Small intestine (tissue), 7 donors: ENCODE results near the gene APOOL. TPM values are rescaled to one million over a fixed set of nuclear protein-coding genes. Genes with fewer than 3 reads are reported as not detected.
"Not testable (repeated sequence)": the region's sequence is repeated elsewhere in the genome, so short reads cannot be mapped to it uniquely, and the experiment has no call there.

Source experiments
- DNase-seq, 2 donors: peaks; one replicate each; pipeline versions ENCODE4 v3.0.0 to v3.0.0-alpha.2; 2013
- FAIRE-seq: peaks from 2 replicates; lab custom pipeline; 2012; peaks lifted over from hg19 to GRCh38; lab: Jason Lieb, UNC
- H3K27ac ChIP-seq, 3 donors: one replicate each; pipeline ENCODE4 v1.5.1; 2013; ENCODE audit warnings: low read length in 2 of 3, mild to moderate bottlenecking in 2 of 3, control low read depth in 1 of 3, inconsistent platforms in 1 of 3, low read depth in 1 of 3, moderate library complexity in 1 of 3
- H3K27me3 ChIP-seq, 3 donors: one replicate each; pipeline ENCODE4 v1.6.1; 2013; ENCODE audit warnings: low read length in 3 of 3, inconsistent platforms in 1 of 3; ENCODE audit not compliant: control insufficient read depth in 3 of 3, insufficient read depth in 3 of 3
- H3K36me3 ChIP-seq, 3 donors: one replicate each; pipeline ENCODE4 v1.6.1; 2013; ENCODE audit warnings: low read length in 3 of 3, inconsistent platforms in 1 of 3, low read depth in 1 of 3, mild to moderate bottlenecking in 1 of 3, moderate library complexity in 1 of 3; ENCODE audit not compliant: control insufficient read depth in 3 of 3, insufficient read depth in 2 of 3
- H3K4me1 ChIP-seq, 3 donors: one replicate each; pipeline ENCODE4 v1.6.1; 2013; ENCODE audit warnings: low read length in 2 of 3, inconsistent platforms in 1 of 3, low read depth in 1 of 3, mild to moderate bottlenecking in 1 of 3, moderate library complexity in 1 of 3; ENCODE audit not compliant: control insufficient read depth in 3 of 3, insufficient read depth in 2 of 3
- H3K4me3 ChIP-seq, 3 donors: one replicate each; pipeline ENCODE4 v1.5.1; 2013; ENCODE audit warnings: low read length in 3 of 3, control low read depth in 1 of 3, inconsistent platforms in 1 of 3, low read depth in 1 of 3, mild to moderate bottlenecking in 1 of 3, moderate library complexity in 1 of 3
- H3K9me3 ChIP-seq, 2 donors: one replicate each; pipeline ENCODE4 v1.6.1; 2013; ENCODE audit warnings: low read depth in 1 of 2, low read length in 1 of 2; ENCODE audit not compliant: control insufficient read depth in 2 of 2, insufficient read depth in 1 of 2
- WGBS, 3 donors: extraction: QIAGEN DNeasy Blood & Tissue Kit; methylation state at CpG; one replicate each; pipeline ENCODE4 v1.1.7; 2013; 5-methylcytosine and 5-hydroxymethylcytosine counted together
- polyA plus RNA-seq, 4 donors: library from polyadenylated mRNA; stranded (reverse) in 3 of 4; unstranded in 1 of 4; fragments of 200-250 nt in 3 of 4; fragments of 120-200 nt in 1 of 4; gene quantifications; one replicate each; pipeline versions ENCODE4 v1.2.1 to v1.2.3, GENCODE V29; 2013
- donor health status: healthy with polysubstance abuse.
- donor health status: control.
- donor health status: control.
- donor health status: Bipolar disorder and iron deficiency.
- donor health status: healthy.

APOOL gene
- polyA plus RNA-seq, 4 donors, result 3.2 to 20.3 (median 6.5) TPM

DNA sequence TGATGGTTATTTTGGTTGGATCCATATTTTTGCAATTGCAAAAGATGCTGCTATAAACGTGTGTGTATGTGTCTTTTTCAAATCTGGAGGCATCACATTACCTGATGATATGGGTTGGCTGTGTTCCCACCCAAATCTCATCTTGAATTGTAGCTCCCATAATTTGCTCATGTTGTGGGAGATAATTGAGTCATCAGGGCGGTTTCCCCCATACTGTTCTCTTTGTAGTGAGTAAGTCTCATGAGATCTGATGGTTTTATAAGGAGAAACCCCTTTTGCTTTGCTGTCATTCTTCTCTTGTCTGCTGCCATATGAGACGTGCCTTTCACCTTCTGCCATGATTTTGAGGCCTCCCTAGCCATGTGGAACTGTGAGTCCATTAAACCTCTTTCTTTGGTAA is 33.4 kb downstream of the APOOL start:
- Histone ChIP-seq H3K27me3 (no peaks in the 10 kb centered on the region), H3K27ac (no peak overlapping the region), H3K9me3 (peaks cover 0 to 2% of the 10 kb centered on the region in 2 donors), H3K4me1 (no peaks in the 10 kb centered on the region), H3K4me3 (no peak overlapping the region), H3K36me3 (no peaks in the 10 kb centered on the region)
- WGBS, 3 donors, result 60 to 88% (median 71%) methylated on average over 3 of the region's 3 CpGs
- no peak for FAIRE-seq
- no peak for DNase-seq

DNA sequence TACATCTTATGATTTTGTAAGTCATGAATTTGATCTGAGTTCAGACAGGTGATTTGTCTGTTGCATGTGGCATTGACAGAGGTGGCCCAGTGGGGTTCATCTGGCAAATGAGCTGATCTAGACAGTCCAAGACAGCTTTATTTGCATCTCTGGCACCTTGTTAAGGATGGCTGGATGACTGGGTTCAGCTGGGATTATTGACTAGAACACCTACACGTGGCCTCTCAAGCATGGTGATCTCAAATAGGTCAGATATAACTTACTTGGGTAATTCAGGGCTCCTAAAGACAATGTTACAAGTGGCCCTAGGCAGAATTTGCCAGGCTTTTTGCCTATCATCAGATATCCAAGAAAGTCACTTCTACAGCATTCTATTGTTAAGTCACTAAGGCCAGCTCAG is 48.0 kb downstream of the APOOL start:
- FAIRE-seq, result no peak
- H3K4me1 ChIP-seq, result no peaks in the 10 kb centered on the region
- WGBS, 3 donors, result 57 to 93% (median 72%) methylated on average over 1 of the region's 1 CpG
- DNase-seq, result no peak
- H3K27ac ChIP-seq, result no peak overlapping the region
- H3K36me3 ChIP-seq, result no peaks in the 10 kb centered on the region
- H3K27me3 ChIP-seq, result no peaks in the 10 kb centered on the region
- no peaks in the 10 kb centered on the region for H3K9me3 ChIP-seq
- no peak overlapping the region for H3K4me3 ChIP-seq

DNA sequence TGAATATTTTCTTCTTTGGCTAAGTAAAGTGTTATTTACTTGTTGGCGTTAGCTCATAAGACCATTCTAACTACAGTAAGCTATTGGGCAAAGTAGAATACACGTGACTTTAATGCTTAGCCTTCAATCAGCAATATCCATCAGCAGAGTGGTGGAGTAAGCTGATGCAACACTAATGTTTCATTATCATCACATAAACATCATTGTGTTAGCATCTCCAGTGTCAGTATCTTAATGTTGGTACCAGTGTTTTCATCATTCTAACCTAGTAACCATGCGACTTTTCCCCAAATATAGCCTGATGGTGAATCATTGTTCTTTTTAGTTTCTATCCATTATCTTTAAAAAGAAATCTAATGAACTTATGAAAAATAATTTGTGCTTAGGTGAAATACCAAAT is 48.5 kb downstream of the APOOL start:
- no peak for FAIRE-seq
- H3K36me3 ChIP-seq, result no peaks in the 10 kb centered on the region

DNA sequence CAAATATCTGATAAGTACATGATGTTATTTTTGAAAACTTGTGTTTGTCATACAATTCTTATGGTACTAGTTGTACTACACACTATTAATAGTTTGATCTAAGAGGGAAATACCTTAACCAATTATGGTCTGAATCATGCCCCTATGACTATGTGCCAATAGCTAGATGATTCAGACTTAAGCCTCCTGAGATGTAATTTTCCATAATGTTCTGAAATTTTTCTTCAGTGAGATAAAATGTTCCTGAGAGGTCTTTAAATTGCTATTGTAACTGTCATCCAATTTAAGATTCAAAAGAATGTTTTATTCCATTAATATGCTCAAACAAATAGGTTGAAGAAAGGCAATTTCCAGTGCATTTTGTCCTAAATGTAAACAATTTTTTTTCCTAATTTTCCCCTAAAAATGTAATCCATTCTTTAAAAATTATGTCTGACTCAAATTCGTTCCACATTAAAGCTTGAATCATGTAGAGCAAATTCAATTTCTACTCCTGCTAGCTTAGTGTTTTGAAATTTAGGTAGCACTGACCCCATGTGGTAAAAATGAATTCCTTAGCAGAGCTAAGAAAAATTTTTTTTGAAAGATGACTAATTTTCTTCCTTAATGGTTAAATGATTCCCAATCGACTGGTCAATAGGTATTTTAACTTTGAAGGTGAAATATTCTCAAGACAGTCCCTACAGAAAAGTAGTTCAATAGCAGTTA is 49.1 kb downstream of the APOOL start:
- FAIRE-seq (no peak), DNase-seq (no peak)
- WGBS, 3 donors, result 43 to 64% (median 59%) methylated on average over 2 of the region's 2 CpGs
- H3K4me3 ChIP-seq, result no peak overlapping the region
- no peaks in the 10 kb centered on the region for H3K9me3 ChIP-seq
- H3K36me3 ChIP-seq, result no peaks in the 10 kb centered on the region
- no peaks in the 10 kb centered on the region for H3K27me3 ChIP-seq
- H3K27ac ChIP-seq, result no peak overlapping the region
- no peaks in the 10 kb centered on the region for H3K4me1 ChIP-seq

More for the DNA sequence above, 48.5 kb downstream of the APOOL start:
- WGBS, 3 donors, result 46 to 58% (median 55%) methylated on average over 3 of the region's 3 CpGs
- H3K4me1 ChIP-seq, result no peaks in the 10 kb centered on the region
- no peaks in the 10 kb centered on the region for H3K27me3 ChIP-seq
- H3K9me3 ChIP-seq, result no peaks in the 10 kb centered on the region
- no peak for DNase-seq
- no peak overlapping the region for H3K27ac ChIP-seq
- H3K4me3 ChIP-seq, result no peak overlapping the region

DNA sequence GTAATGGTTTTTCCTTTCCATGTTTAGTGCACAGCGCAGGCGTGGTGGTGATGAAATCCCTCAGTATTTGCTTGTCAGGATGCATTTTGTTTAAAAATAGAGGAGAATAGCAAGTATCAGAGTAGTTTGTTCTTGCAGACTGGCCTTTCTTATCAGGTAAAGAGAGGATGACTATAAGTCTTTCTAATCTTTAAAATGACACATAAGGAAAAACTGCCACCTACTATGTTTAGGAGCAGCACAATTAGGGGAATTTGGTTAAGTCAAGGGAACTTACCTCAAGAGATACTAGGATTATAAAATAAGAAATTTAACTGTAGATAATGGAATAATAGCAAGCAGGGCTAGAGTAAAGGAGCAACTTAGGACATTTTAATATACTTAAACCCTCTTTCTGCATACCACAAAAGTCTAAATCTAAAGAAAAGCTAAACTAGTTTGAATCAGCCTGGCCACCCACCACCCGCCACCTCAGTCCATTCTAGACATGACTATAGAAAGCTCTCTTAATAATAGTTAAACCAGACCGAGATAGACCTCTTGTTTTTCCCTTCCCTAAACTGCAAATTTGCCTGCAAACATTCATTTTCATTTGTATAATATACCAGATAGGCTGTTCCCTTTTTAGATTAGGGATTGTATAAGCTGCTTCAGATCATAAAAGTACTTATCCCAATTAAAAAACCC is 62.0 kb downstream of the APOOL start:
- Histone ChIP-seq H3K4me3 (no peak overlapping the region), H3K27me3 (no peaks in the 10 kb centered on the region), H3K4me1 (no peaks in the 10 kb centered on the region), H3K9me3 (no peaks in the 10 kb centered on the region), H3K27ac (no peak overlapping the region), H3K36me3 (no peaks in the 10 kb centered on the region)
- WGBS, 3 donors, result 49 to 69% (median 67%) methylated on average over 4 of the region's 4 CpGs
- FAIRE-seq (no peak), DNase-seq (no peak)

DNA sequence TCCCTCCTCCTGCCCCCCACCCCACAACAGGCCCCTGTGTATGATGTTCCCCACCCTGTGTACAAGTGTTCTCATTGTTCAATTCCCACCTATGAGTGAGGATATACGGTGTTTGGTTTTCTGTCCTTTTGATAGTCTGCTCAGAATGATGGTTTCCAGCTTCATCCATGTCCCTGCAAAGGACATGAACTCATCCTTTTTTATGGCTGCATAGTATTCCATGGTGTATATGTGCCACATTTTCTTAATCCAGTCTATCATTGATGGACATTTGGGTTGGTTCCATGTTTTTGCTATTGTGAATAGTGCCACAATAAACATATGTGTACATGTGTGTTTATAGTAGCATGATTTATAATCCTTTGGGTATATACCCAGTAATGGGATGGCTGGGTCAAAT is 73.6 kb downstream of the APOOL start:
- DNase-seq, H3K36me3 ChIP-seq, H3K4me1 ChIP-seq, H3K27me3 ChIP-seq, FAIRE-seq, H3K27ac ChIP-seq, H3K4me3 ChIP-seq, H3K9me3 ChIP-seq: not testable (repeated sequence)
- WGBS, 3 donors, result 73 to 96% (median 90%) methylated on average over 1 of the region's 1 CpG

DNA sequence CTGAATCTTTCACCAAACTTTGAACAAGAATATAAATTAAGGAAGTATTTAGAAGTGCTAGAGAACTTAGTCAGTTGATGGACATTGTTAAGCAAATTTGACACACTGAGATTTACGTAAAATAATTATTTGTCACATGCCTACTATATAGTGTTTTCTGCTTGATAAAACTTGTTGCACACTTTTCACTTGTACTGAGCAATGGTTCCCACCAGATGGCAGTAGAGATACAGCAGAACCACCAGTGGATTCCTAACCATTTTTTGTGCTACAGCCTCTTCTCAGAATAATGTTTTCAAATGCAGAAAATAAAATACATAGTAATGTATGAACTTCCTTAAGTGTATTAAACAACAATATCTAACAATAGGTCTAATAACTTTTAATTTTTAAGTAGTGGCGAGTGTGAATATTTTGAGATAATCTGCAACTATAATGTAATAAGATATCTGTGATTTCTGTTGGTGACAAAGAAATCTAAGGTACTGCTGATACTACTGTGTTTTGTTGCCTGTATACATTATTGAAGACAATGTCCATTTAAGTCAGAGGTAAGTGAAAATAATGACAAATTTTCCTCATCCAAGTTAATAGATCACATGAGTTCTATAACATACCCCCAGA is 81.2 kb downstream of the APOOL start:
- no peaks in the 10 kb centered on the region for H3K27me3 ChIP-seq
- no peaks in the 10 kb centered on the region for H3K4me1 ChIP-seq
- H3K36me3 ChIP-seq, result no peaks in the 10 kb centered on the region
- 43 to 71% (median 52%) methylated on average over 2 of the region's 2 CpGs for WGBS, 3 donors
- no peak overlapping the region for H3K27ac ChIP-seq
- H3K4me3 ChIP-seq, result no peak overlapping the region
- DNase-seq, result peak; percentile 19 to 24
- H3K9me3 ChIP-seq, result no peaks in the 10 kb centered on the region
- peak; percentile 10 for FAIRE-seq

DNA sequence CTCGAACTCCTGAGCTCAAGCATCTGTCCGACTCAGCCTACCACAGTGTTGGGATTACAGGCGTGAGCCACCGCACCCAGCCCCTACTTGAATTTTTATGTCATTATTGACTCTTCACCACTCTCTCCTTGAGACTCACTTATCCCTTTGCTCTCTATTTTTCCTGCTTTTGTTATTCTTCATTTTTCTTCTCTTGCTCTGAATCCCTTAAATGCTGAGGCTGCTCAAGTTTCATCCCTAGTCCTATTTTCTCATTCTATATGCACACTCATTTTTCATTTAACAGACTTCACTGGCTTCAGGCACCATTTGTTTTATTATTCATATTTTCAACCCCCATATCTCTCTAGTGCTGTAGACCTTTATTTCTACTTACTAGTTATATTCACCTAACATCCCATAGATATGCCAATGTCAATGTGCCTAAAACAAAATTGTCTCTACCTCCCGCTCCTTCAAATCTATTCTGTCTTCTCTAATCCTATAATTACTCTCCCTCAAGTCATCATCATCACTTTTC is 85.7 kb downstream of the APOOL start:
- H3K9me3 ChIP-seq, result no peaks in the 10 kb centered on the region
- DNase-seq (no peak), FAIRE-seq (no peak)
- H3K27me3 ChIP-seq, result no peaks in the 10 kb centered on the region
- no peak overlapping the region for H3K27ac ChIP-seq
- H3K4me1 ChIP-seq, result no peaks in the 10 kb centered on the region
- WGBS, 3 donors, result 91 to 99% (median 96%) methylated on average over 5 of the region's 5 CpGs
- no peaks in the 10 kb centered on the region for H3K36me3 ChIP-seq
- no peak overlapping the region for H3K4me3 ChIP-seq
